ENCODE measurements around the gene ME2. TPM values are rescaled to one million over a fixed set of nuclear protein-coding genes. Genes with fewer than 3 reads are reported as not detected.

Gene ME2
- total and polyA plus RNA-seq, 2 of the 8 experiments (the other 6 are each of a cell fraction or from before 2014, with no cell fraction given) = 54.7 to 66.9 TPM

DNA sequence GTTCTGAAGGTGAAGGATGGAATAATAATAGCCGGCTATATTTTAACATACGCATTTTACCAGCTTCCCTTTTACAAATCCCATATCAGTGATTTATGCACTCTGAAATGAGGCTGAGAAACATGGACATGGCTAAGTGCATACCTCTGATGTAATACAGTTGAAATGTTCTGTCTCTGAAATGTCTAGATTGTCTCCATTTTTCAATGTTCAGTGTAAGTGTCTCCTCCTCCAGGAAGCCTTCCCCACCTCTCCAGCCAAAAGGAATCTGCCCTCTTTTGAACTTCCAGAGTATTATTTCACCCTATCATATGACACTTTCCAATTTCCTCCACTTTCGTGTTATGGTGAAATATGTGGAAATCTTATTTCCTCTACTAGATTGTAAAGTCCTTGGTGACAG lies 29.5 kb upstream of the ME2 start:
- no peak overlapping the region for H2BK120ac ChIP-seq (replicated peaks; ENCODE audit: low read depth, low read length)
- H4K8ac ChIP-seq (ENCODE audit: extremely low read depth, insufficient read depth, low read length) = no peak overlapping the region
- H4K20me1 ChIP-seq (replicated peaks in 1 of 2; ENCODE audit: control insufficient read depth in 1 of 2, insufficient read depth in 2 of 2, low read length in 2 of 2) = no peaks in the 10 kb centered on the region
- CTCF ChIA-PET (ENCODE audit: partially characterized antibody) = no interaction called here
- H3K4me1 ChIP-seq (replicated peaks in 1 of 4; ENCODE audit: control insufficient read depth in 3 of 4, insufficient read depth in 4 of 4, low read length in 3 of 4) = no peaks in the 10 kb centered on the region
- H3K79me2 ChIP-seq (ENCODE audit: control insufficient read depth in 1 of 2, insufficient read depth in 2 of 2, low read length in 2 of 2) = no peaks in the 10 kb centered on the region
- peaks cover 0 to under 1% of the 10 kb centered on the region in 2 experiments; a peak in 1 of 4 replicates for H3K9me3 ChIP-seq (ENCODE audit: insufficient read depth in 2 of 2, low read depth in 1 of 2, low read length in 1 of 2)
- H3K9ac ChIP-seq (replicated peaks in 1 of 4; ENCODE audit: extremely low read depth in 1 of 4, low read depth in 3 of 4, low read length in 3 of 4) = no peak overlapping the region
- no peak overlapping the region for H3K4ac ChIP-seq (replicated peaks; ENCODE audit: insufficient read length, low read depth, low read length)
- H2BK12ac ChIP-seq (ENCODE audit: low read depth, low read length) = no peak overlapping the region
- no peak for DNase-seq (ENCODE audit: low read depth in 1 of 2, low spot score in 2 of 2)
- no peak overlapping the region for H2AFZ ChIP-seq (ENCODE audit: low read length)
- no peak overlapping the region for H3K27ac ChIP-seq (ENCODE audit: low read depth, low read length)
- no peak overlapping the region for H2BK20ac ChIP-seq (ENCODE audit: low read length)
- no peak overlapping the region for H3K14ac ChIP-seq (ENCODE audit: insufficient read length)
- no peak overlapping the region for H2BK5ac ChIP-seq (ENCODE audit: low read depth, low read length)
- H3K27me3 ChIP-seq (replicated peaks in 1 of 4; ENCODE audit: control insufficient read depth in 3 of 4, extremely low read depth in 1 of 4, insufficient read depth in 3 of 4, low read length in 3 of 4) = no peaks in the 10 kb centered on the region
- H4K5ac ChIP-seq (ENCODE audit: insufficient read length, low read depth, low read length) = no peak overlapping the region
- 91% methylated on average over 3 of the region's 3 CpGs; no CpG with 5 or more reads in 1 of the 2 experiments for WGBS, 2 experiments (ENCODE audit: extremely low coverage in 1 of 2, insufficient coverage in 1 of 2, insufficient read length in 1 of 2, insufficient replicate concordance in 2 of 2, low coverage in 1 of 2, low lambda C conversion rate in 2 of 2, missing lambda C conversion rate in 1 of 2)
- H2BK15ac ChIP-seq (ENCODE audit: low read length) = no peak overlapping the region
- H3K18ac ChIP-seq (ENCODE audit: extremely low read depth, low read length) = no peak overlapping the region
- no peaks in the 10 kb centered on the region for H3K36me3 ChIP-seq (ENCODE audit: control insufficient read depth in 2 of 4, insufficient read depth in 4 of 4, low read length in 3 of 4)
- no peak overlapping the region for H3K4me2 ChIP-seq (ENCODE audit: insufficient read depth in 1 of 2, low read depth in 2 of 2, low read length in 2 of 2)
- H2AK5ac ChIP-seq (ENCODE audit: low read depth, low read length) = no peak overlapping the region
- H3K4me3 ChIP-seq (ENCODE audit: extremely low read depth in 1 of 4, insufficient read depth in 2 of 4, low read depth in 3 of 4, low read length in 4 of 4) = no peak overlapping the region
- H3K23me2 ChIP-seq (ENCODE audit: low read depth, low read length) = no peaks in the 10 kb centered on the region
- POLR2A ChIA-PET (ENCODE audit: partially characterized antibody) = no interaction called here
- H4K91ac ChIP-seq (replicated peaks; ENCODE audit: insufficient read length, low read length) = no peak overlapping the region
- no peaks in the 10 kb centered on the region for H3K79me1 ChIP-seq (ENCODE audit: low read depth, low read length)
- H3K23ac ChIP-seq (ENCODE audit: insufficient read length) = no peak overlapping the region
- FAIRE-seq = no peak
- no peak overlapping the region for H3K56ac ChIP-seq (replicated peaks; ENCODE audit: insufficient read length, low read depth, low read length)
- TF ChIP-seq, protein P1, sequence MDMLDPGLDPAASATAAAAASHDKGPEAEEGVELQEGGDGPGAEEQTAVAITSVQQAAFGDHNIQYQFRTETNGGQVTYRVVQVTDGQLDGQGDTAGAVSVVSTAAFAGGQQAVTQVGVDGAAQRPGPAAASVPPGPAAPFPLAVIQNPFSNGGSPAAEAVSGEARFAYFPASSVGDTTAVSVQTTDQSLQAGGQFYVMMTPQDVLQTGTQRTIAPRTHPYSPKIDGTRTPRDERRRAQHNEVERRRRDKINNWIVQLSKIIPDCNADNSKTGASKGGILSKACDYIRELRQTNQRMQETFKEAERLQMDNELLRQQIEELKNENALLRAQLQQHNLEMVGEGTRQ (IDR thresholded peaks at IDR 0.05; ENCODE audit: low read length) = no peak
- TF ChIP-seq HDAC2 (IDR thresholded peaks at IDR 0.05; ENCODE audit: borderline replicate concordance in 1 of 2, low read depth in 2 of 2, low read length in 2 of 2) (no peak), NANOG (IDR thresholded peaks at IDR 0.05; ENCODE audit: insufficient read depth, low read depth, low read length, poor library complexity, severe bottlenecking) (no peak), EP300 (IDR thresholded peaks at IDR 0.05; ENCODE audit: borderline replicate concordance in 1 of 2, low read depth in 2 of 2, low read length in 2 of 2) (no peak), SP4 (IDR thresholded peaks at IDR 0.05; ENCODE audit: low read length) (no peak)

Data from H1 (cell line).